Measurements from ENCODE around the gene TRIM38. TPM values are rescaled to one million over a fixed set of nuclear protein-coding genes. Genes with fewer than 3 reads are reported as not detected.

TRIM38 gene
- total and polyA plus RNA-seq, 2 of the 13 experiments (the other 11 are each of a cell fraction or from before 2014, with no cell fraction given) = 2.5 to 3.1 TPM

- TF ChIP-seq ZNF34 (CRISPR knock-in tag; IDR thresholded peaks at IDR 0.05; ENCODE audit: borderline replicate concordance) = no peak
- TF ChIP-seq MATR3 (CRISPR knock-in tag; IDR thresholded peaks at IDR 0.05) = no peak
- no peak for TF ChIP-seq ZNF709 (CRISPR knock-in tag; IDR thresholded peaks at IDR 0.05)
- no peak for TF ChIP-seq HOXA9 (CRISPR knock-in tag; IDR thresholded peaks at IDR 0.05; ENCODE audit: borderline replicate concordance)
- peak; percentile 75 for TF ChIP-seq FOXP4 (CRISPR knock-in tag; IDR thresholded peaks at IDR 0.05)
- peak; percentile 35; the same call in 1 of the 2 replicates for TF ChIP-seq SPEN (CRISPR knock-in tag; IDR thresholded peaks at IDR 0.05; ENCODE audit: low read depth)
- TF ChIP-seq HNRNPL (IDR thresholded peaks at IDR 0.05; ENCODE audit: low read depth, low read length) = no peak
- no peak for TF ChIP-seq SNRNP70 (IDR thresholded peaks at IDR 0.05; ENCODE audit: low read depth, low read length)
- no peak for TF ChIP-seq SIN3B (IDR thresholded peaks at IDR 0.05; ENCODE audit: low read length)
- no peak for TF ChIP-seq GLMP (CRISPR knock-in tag; IDR thresholded peaks at IDR 0.05; ENCODE audit: borderline replicate concordance)
- TF ChIP-seq SETDB1 (CRISPR knock-in tag; IDR thresholded peaks at IDR 0.05; ENCODE audit: borderline replicate concordance) = peak; percentile 65; the same call in 1 of the 2 replicates
- peak; percentile 57 for TF ChIP-seq HDAC1 (CRISPR knock-in tag; IDR thresholded peaks at IDR 0.05)
- no peak for TF ChIP-seq ZNF512 (CRISPR knock-in tag; IDR thresholded peaks at IDR 0.05)
- no peak for TF ChIP-seq TEAD2 (CRISPR knock-in tag; IDR thresholded peaks at IDR 0.05)
- no peak for TF ChIP-seq HDAC6 (IDR thresholded peaks at IDR 0.05; ENCODE audit: low read depth, low read length)
- TF ChIP-seq ZNF274 (CRISPR knock-in tag; IDR thresholded peaks at IDR 0.05) = no peak
- no peak for TF ChIP-seq ZFP62 (CRISPR knock-in tag; IDR thresholded peaks at IDR 0.05)
- no peak for TF ChIP-seq AGO2 (optimal IDR thresholded peaks at IDR 0.05; ENCODE audit: low read depth, low read length)
- TF ChIP-seq ZNF7 (CRISPR knock-in tag; IDR thresholded peaks at IDR 0.05) = no peak
- peak; percentile 40; the same call in 1 of the 2 replicates for TF ChIP-seq ZNF747 (CRISPR knock-in tag; IDR thresholded peaks at IDR 0.05; ENCODE audit: borderline replicate concordance)
- TF ChIP-seq ZNF761 (CRISPR knock-in tag; conservative IDR thresholded peaks at IDR 0.05) = no peak
- peak; percentile 44 for TF ChIP-seq NR2C2 (CRISPR knock-in tag; IDR thresholded peaks at IDR 0.05; ENCODE audit: borderline replicate concordance)
- TF ChIP-seq ZSCAN31 (CRISPR knock-in tag; IDR thresholded peaks at IDR 0.05; ENCODE audit: low read depth) = peak; percentile 78; the same call in 1 of the 2 replicates
- no peak for TF ChIP-seq SOX6 (IDR thresholded peaks at IDR 0.05)
- peak; percentile 83 for TF ChIP-seq SOX6 (CRISPR knock-in tag; IDR thresholded peaks at IDR 0.05)
- TF ChIP-seq ZNF160 (CRISPR knock-in tag; IDR thresholded peaks at IDR 0.05) = no peak
- TF ChIP-seq SRSF4 (IDR thresholded peaks at IDR 0.05; ENCODE audit: low read depth, low read length, poor library complexity, severe bottlenecking) = no peak
These were observed 31.8 kb upstream of the TRIM38 start, which contains the start of gene SLC17A2 (continued) for GRCh38 chr6:25930532-25931410.
